DLD1 (cell line): ENCODE results near the gene NGDN.
"Not testable (repeated sequence)": the region's sequence is repeated elsewhere in the genome, so short reads cannot be mapped to it uniquely, and the experiment has no call there.

Experiments
- in situ Hi-C: cut with HindIII; loops from 2 replicates; pipeline ENCODE4 v1.10.0; 2017; ENCODE audit warnings: low sequenced_read_pairs

Gene NGDN

GRCh38 chr14:23438101-23438971, 31.2 kb upstream of the NGDN start:
- in situ Hi-C loops: no loop called here

GRCh38 chr14:23439107-23439835, 30.2 kb upstream of the NGDN start:
- in situ Hi-C loops: no loop called here

DNA sequence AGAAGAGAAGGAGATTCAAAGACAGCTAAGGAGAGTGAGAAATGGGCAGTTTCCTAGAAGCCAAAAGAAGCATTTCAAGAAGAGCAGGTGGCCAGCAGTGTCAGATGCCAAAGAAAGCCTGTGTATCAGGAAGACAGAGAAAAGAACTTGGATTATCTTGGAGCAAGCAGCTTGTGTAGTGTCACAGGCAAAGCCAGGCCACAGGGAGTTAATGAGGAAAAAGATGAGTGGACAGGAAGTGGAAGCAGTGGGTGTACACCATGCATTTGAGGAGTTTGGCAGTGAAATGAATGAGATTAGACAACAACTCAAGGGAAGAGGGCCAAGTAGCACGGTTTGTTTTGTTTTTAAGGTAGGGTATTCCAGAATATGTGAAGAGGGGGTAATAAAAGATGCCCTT, 28.4 kb upstream of the NGDN start:
- in situ Hi-C loops: no loop called here

DNA sequence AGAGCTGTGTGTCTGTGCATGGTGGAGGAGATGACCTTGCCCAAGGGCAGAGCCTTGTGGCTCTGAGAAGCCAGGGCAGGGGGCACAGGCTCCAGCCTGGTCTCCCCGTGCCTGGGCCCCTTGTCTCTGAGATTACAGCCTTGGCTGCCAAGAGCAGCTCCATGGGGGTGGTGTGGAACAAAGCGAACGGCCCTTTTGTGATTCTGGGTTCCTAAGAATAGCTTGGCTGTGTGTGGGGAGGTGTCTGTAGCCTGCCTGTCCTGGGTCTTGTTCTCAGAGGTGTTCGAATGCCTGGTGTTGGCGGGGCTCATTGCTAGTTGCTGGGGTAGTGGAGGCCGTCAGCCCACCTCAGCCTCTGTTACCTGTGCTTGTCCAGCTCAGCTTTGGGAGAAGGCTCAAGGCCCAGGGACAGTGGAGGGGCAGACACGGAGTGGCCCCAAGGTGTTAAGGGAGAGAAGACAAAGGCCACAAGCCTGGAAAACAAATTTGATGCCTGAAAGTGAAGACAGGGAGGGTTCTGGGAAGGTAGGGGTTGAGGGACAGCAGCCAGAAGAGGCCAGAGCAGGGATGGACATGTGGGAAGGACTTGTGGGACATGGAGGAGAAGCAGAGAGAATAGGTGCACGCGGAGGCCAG, 26.7 kb upstream of the NGDN start:
- in situ Hi-C loops: no loop called here

DNA sequence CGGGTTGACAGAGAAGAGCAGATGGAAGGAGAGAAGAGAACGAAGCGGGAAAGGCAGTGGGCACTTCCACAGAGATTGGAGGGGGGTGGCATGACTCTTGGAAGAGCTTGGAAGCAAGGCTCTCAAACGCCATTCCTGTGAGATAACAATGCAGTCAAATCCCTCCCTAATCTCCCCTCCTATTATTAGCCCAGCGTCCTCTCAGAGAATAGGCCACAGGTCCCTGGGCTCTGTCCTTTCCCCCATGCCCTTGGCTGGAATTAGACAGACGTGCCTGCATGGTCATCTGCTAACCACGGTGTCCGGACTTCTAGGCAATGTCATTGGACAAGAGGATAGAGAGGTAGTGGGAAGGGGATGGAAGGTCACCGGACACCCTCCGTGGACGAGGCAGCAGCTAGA, 26.1 kb upstream of the NGDN start:
- in situ Hi-C loops: no loop called here

- in situ Hi-C loops: no loop called here
Measured at GRCh38 chr14:23443881-23444280, 25.6 kb upstream of the NGDN start.

GRCh38 chr14:23444314-23444713, 25.2 kb upstream of the NGDN start:
- in situ Hi-C loops: no loop called here

DNA sequence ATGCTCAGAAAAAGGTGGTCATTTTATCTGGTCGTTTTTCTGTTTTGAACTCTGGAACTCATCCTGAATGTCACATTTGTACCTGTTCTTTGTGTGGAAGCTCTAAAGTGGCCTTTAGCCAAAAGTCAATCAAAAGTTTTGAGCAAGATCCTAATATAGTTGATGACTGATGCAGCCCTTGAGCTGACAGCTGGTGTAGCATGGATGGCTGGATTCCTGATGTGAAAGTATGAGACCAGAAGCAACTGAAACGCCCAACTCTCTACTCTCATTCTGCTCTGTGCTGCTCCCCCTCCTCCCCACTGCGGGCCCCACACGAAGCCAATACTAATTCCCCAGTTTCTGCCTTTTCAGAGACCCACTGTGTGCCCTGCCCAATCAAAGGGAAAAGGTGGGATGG, 23.7 kb upstream of the NGDN start:
- in situ Hi-C loops: loop anchor here (5.0 kb wide), 1 partner anchor 87 kb away; no protein-coding TSS in a partner anchor

GRCh38 chr14:23446291-23446851, 23.1 kb upstream of the NGDN start:
- in situ Hi-C loops: loop anchor here (5.0 kb wide), 1 partner anchor 86 kb away; no protein-coding TSS in a partner anchor

DNA sequence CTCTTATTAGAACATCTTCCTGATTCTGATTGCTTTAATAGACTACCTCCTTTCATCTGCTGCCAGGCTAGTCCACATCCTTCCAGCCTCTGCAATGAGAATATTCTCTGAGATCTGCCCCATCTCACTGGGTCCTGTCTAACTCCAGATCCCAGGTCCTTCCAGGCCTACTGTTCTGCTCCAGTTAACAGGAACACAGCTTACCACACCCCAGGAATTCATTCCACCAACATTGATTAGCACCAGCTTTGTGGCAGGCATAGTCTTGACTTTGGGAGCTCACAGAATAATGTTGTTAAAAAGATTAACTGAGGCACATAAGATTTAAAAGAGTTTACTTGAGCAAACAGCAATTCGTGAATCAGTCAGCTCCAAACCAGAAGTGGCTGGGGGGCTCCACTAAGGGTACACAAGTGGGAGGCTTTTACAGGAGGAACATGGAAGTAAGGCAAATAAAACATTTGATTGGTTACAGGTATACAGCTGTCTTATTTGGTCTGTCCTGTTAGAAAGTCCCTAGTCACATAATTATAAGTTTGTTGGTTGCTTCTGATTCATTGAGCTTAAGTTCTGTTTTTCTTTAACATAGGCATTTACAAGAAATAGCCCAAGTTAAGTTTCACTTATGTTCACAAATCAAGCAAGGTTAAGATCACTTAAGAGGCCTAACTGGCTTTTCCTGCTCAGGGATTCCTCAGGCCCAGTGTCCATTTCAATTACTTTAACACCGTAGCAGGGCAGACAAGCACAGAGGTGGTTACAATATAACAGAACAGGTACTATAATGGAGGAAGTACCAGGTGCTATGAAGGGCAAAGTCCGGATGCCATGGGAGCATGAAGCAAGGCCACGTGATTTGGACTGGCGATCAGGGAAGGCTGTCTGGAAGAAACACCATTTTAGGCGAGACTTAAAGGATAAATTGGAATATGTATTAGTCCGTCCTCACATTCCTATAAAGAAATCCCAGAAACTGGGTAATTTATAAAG, 21.8 kb upstream of the NGDN start:
- in situ Hi-C loops: loop anchor here (5.0 kb wide), 1 partner anchor 85 kb away; no protein-coding TSS in a partner anchor

DNA sequence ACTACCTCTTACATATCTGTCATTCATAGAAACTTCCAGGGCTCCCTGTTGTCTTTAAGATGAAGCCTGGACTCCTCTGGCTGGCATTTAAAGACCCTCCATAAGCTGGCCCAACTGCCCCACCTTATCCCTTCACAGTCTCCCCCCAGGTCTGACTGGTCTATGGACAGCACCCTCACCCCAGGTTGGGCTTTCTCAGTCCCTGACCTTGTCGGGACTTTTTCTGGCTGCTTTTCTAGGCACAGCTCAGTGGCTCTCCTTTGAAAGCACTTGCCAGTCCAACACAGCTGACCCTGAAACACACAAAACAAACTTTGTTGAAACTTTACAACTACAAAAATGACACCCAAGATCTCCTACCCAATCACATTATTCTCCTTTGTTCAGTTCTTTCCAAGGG, 20.2 kb upstream of the NGDN start:
- in situ Hi-C loops: loop anchor here (5.0 kb wide), 1 partner anchor 83 kb away; no protein-coding TSS in a partner anchor

DNA sequence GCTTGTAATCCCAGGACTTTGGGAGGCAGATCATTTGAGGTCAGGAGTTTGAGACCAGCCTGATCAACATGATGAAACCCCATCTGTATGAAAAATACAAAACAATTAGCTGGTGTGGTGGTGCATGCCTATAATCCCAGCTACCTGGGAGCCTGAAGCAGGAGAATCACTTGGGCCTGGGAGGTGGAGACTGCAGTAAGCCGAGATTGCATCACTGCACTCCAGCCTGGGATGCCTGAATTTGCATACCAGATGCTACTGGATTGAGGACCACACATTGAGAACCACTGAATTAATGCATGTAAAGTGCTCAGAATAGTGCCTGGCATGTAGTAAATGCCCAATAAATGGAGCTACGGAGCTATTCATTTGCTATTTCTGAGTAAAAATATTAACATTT, 19.1 kb upstream of the NGDN start:
- in situ Hi-C loops: no loop called here

DNA sequence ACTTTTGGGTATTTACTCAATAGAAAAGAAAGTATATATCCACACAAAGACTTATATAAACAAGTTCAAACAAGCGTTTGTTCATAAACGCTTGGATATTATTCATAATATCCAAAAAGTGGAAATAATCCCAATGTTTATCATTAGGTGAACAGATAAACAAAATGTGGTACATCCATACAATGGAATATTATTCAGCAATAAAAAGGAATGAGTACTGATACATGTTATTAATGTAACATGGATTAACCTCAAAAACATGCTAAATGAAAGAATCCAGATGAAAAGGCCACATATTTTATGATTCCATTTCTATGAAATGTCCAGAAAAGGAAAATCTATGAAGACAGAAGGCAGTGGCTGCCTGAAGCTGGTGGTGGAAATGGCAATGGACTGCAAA, 17.3 kb upstream of the NGDN start:
- in situ Hi-C loops: no loop called here

- in situ Hi-C loops: no loop called here
Measured at GRCh38 chr14:23454445-23454856, 15.1 kb upstream of the NGDN start.

- in situ Hi-C loops: not testable (repeated sequence)
Measured at GRCh38 chr14:23456883-23457586, 12.5 kb upstream of the NGDN start.

GRCh38 chr14:23457587-23458445, 11.7 kb upstream of the NGDN start:
- in situ Hi-C loops: no loop called here

DNA sequence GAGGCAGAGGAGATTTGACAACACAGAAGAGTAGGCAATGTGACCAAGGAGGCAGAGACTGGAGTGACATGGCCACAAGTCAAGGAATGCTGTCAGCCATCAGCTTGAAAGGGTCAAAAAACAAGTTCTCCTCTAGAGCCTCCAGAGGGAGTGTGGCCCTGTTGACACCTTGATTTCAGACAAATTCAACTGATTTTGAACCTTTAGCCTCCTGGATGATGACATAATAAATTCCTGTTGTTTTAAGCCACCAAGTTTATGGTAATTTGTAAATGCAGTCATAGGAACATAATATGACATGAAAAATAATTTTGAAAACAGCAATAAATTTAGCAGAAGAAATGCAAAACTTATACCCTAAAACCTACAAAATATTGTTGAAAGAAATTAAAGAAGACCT, 8.5 kb upstream of the NGDN start:
- in situ Hi-C loops: no loop called here

DNA sequence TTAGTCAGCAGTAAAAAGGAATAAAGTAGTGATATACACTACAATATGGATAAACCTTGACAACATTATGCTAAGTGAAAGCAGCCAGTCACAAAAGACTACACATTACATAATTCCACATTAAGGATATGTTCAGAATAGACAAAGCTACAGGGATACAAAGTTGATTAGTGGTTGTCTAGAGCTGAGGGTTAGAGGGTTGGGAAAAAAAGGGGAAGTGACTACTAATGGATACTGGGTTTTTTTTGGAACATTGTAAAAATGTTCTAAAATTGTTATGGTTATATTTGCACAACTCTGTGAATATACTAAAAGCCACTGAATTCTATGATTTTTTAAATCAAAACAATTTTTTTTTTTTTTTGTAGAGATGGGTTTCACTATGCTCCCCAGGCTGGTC, 4.8 kb upstream of the NGDN start:
- in situ Hi-C loops: no loop called here
